ENCODE measurements around the gene TMEM91. TPM values are rescaled to one million over a fixed set of nuclear protein-coding genes. Genes with fewer than 3 reads are reported as not detected.
"Not testable (repeated sequence)": the region's sequence is repeated elsewhere in the genome, so short reads cannot be mapped to it uniquely, and the experiment has no call there.

The TMEM91 gene
- total and polyA plus RNA-seq, 2 donors (not counting 1 experiment from before 2014, with no cell fraction given) = 6.3 to 7.1 TPM

DNA sequence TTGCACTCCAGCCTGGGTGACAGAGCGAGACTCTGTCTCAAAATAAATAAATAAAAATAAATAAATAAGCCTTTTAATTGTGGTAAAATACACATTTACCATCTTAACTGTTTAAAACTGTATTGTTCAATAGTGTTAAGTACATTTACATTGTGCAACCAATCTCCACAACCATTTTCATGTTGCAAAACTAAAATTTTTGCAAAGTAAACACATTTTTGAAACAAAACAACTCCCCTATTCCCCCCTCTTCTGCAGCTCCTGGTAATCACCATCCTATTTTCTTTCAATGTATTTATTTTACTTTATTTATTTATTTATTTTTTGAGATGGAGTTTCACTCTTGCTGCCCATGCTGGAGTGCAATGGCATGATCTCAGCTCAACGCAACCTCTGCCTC lies 6.6 kb upstream of the TMEM91 start:
- peaks cover 2 to 10% of the 10 kb centered on the region in 2 donors for H3K4me1 ChIP-seq (ENCODE audit: control insufficient read depth in 2 of 2, insufficient read depth in 2 of 2, low read length in 2 of 2)
- no peak for ATAC-seq (ENCODE audit: low read depth)
- no peaks in the 10 kb centered on the region for H4K20me1 ChIP-seq (ENCODE audit: control insufficient read depth, insufficient read depth, low read length, poor library complexity, severe bottlenecking)
- intact Hi-C loops (cut with micrococcal nuclease) = no loop called here
- no peaks in the 10 kb centered on the region for H3K9me3 ChIP-seq (ENCODE audit: control extremely low read depth in 1 of 3, control insufficient read depth in 2 of 3, insufficient read depth in 1 of 3, low read length in 2 of 3)
- no peaks in the 10 kb centered on the region for H3K27me3 Mint-ChIP-seq
- H3K4me2 ChIP-seq (replicated peaks; ENCODE audit: low read depth, low read length, poor library complexity, severe bottlenecking) = no peak overlapping the region
- ChIA-PET POLR2A (no interaction called here), CTCF (interaction anchor here (0.7 kb wide), 1 partner anchor 195 kb away, joined by 3 read pairs; no protein-coding TSS in a partner anchor)
- no peak overlapping the region for H3K27ac Mint-ChIP-seq
- no peaks in the 10 kb centered on the region for H3K27me3 ChIP-seq (replicated peaks in 1 of 4; ENCODE audit: control extremely low read depth in 1 of 4, control insufficient read depth in 3 of 4, insufficient read depth in 4 of 4, low read length in 3 of 4)
- peaks cover 6% of the 10 kb centered on the region for H3K4me1 Mint-ChIP-seq
- no CpG with 5 or more reads among the region's 2 CpGs for WGBS (ENCODE audit: insufficient coverage)
- peaks cover 40% of the 10 kb centered on the region for H3K79me2 ChIP-seq (ENCODE audit: control insufficient read depth, insufficient read depth, low read length)
- no peak for TF ChIP-seq EZH2 (IDR thresholded peaks at IDR 0.05; ENCODE audit: borderline replicate concordance, insufficient read depth, low read depth, low read length, poor library complexity, severe bottlenecking)
- TF ChIP-seq, protein P1, sequence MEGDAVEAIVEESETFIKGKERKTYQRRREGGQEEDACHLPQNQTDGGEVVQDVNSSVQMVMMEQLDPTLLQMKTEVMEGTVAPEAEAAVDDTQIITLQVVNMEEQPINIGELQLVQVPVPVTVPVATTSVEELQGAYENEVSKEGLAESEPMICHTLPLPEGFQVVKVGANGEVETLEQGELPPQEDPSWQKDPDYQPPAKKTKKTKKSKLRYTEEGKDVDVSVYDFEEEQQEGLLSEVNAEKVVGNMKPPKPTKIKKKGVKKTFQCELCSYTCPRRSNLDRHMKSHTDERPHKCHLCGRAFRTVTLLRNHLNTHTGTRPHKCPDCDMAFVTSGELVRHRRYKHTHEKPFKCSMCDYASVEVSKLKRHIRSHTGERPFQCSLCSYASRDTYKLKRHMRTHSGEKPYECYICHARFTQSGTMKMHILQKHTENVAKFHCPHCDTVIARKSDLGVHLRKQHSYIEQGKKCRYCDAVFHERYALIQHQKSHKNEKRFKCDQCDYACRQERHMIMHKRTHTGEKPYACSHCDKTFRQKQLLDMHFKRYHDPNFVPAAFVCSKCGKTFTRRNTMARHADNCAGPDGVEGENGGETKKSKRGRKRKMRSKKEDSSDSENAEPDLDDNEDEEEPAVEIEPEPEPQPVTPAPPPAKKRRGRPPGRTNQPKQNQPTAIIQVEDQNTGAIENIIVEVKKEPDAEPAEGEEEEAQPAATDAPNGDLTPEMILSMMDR (IDR thresholded peaks at IDR 0.05) = no peak
- no peak overlapping the region for H2AFZ ChIP-seq (ENCODE audit: insufficient read depth, low read depth, low read length, poor library complexity, severe bottlenecking)
- H3K4me3 ChIP-seq (ENCODE audit: control extremely low read depth in 1 of 5, extremely low read depth in 1 of 5, insufficient read depth in 1 of 5, low read depth in 2 of 5, low read length in 4 of 5) = no peak overlapping the region
- DNase-seq = no peak
- H3K9me3 Mint-ChIP-seq (ENCODE audit: insufficient read depth) = no peaks in the 10 kb centered on the region
- H3K36me3 ChIP-seq (replicated peaks in 1 of 2; ENCODE audit: control extremely low read depth in 1 of 2, control insufficient read depth in 1 of 2, extremely low read depth in 1 of 2, insufficient read depth in 2 of 2, low read length in 1 of 2) = no peaks in the 10 kb centered on the region
- H3K4me3 Mint-ChIP-seq = no peak overlapping the region
- no peak overlapping the region for H3K27ac ChIP-seq (ENCODE audit: low read length in 2 of 2)
- no peak overlapping the region for H3K9ac ChIP-seq (ENCODE audit: low read length)

DNA sequence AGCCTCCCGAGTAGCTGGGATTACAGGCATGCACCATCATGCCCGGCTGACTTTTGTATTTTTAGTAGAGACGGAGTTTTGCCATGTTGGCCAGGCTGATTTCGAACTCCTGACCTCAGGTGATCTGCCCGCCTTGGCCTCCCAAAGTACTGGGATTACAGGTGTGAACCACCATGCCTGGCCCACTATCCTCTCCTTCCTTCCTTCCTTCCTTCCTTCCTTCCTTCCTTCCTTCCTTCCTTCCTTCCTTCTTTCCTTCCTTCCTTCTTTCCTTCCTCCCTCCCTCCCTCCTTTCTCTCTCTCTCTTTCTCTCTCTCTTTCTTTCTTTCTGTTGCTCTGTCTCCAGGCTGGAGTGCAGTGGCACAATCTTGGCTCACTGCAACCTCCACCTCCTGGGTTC lies 5.2 kb upstream of the TMEM91 start:
- CTCF ChIA-PET; H3K27me3 ChIP-seq (replicated peaks in 1 of 4; ENCODE audit: control extremely low read depth in 1 of 4, control insufficient read depth in 3 of 4, insufficient read depth in 4 of 4, low read length in 3 of 4); H3K4me3 Mint-ChIP-seq; ATAC-seq (ENCODE audit: low read depth); H3K9me3 Mint-ChIP-seq (ENCODE audit: insufficient read depth); H3K9me3 ChIP-seq (ENCODE audit: control extremely low read depth in 1 of 3, control insufficient read depth in 2 of 3, insufficient read depth in 1 of 3, low read length in 2 of 3); H4K20me1 ChIP-seq (ENCODE audit: control insufficient read depth, insufficient read depth, low read length, poor library complexity, severe bottlenecking); H3K9ac ChIP-seq (ENCODE audit: low read length); H3K4me3 ChIP-seq (ENCODE audit: control extremely low read depth in 1 of 5, extremely low read depth in 1 of 5, insufficient read depth in 1 of 5, low read depth in 2 of 5, low read length in 4 of 5); H3K36me3 ChIP-seq (replicated peaks in 1 of 2; ENCODE audit: control extremely low read depth in 1 of 2, control insufficient read depth in 1 of 2, extremely low read depth in 1 of 2, insufficient read depth in 2 of 2, low read length in 1 of 2); H3K27ac ChIP-seq (ENCODE audit: low read length in 2 of 2); H3K27me3 Mint-ChIP-seq; DNase-seq; H3K4me1 Mint-ChIP-seq; H3K4me2 ChIP-seq (replicated peaks; ENCODE audit: low read depth, low read length, poor library complexity, severe bottlenecking); intact Hi-C loops (cut with micrococcal nuclease); H3K27ac Mint-ChIP-seq; H2AFZ ChIP-seq (ENCODE audit: insufficient read depth, low read depth, low read length, poor library complexity, severe bottlenecking): not testable (repeated sequence)
- WGBS (ENCODE audit: insufficient coverage) = 97% methylated on average over 5 of the region's 5 CpGs
- peaks cover 35% of the 10 kb centered on the region for H3K79me2 ChIP-seq (ENCODE audit: control insufficient read depth, insufficient read depth, low read length)
- POLR2A ChIA-PET = interaction anchor here (0.7 kb wide), 1 partner anchor 708 kb away, joined by 3 read pairs; no protein-coding TSS in a partner anchor
- peaks cover 0 to 10% of the 10 kb centered on the region in 2 donors for H3K4me1 ChIP-seq (ENCODE audit: control insufficient read depth in 2 of 2, insufficient read depth in 2 of 2, low read length in 2 of 2)

Data from B cell (primary cell).